ENCODE data around the gene GPR84. TPM values are rescaled to one million over a fixed set of nuclear protein-coding genes. Genes with fewer than 3 reads are reported as not detected.

The GPR84 gene
- total and polyA plus RNA-seq, 2 of the 8 experiments (the other 6 are each of a cell fraction or from before 2014, with no cell fraction given) = 0.09 TPM; not detected in 1

- TF ChIP-seq TEAD4 (IDR thresholded peaks at IDR 0.05; ENCODE audit: low read depth, low read length) (no peak), CTBP2 (IDR thresholded peaks at IDR 0.05; ENCODE audit: borderline replicate concordance, insufficient read depth, insufficient read length, low read length) (no peak), KDM4A (IDR thresholded peaks at IDR 0.05; ENCODE audit: low read depth, low read length, severe bottlenecking) (no peak), SP1 (IDR thresholded peaks at IDR 0.05; ENCODE audit: low read depth, low read length) (peak; percentile 99), POLR2A (IDR thresholded peaks at IDR 0.05; ENCODE audit: control extremely low read depth in 1 of 2, low read depth in 2 of 2, low read length in 2 of 2) (peak; percentile 54 to 87), SAP30 (IDR thresholded peaks at IDR 0.05; ENCODE audit: insufficient read depth, insufficient replicate concordance, low read length) (peak; percentile 61), SIRT6 (IDR thresholded peaks at IDR 0.05; ENCODE audit: low read length) (no peak), CTCF (IDR thresholded peaks at IDR 0.05; ENCODE audit: control extremely low read depth in 1 of 3, insufficient read depth in 1 of 3, low read depth in 1 of 3, low read length in 3 of 3) (peak; percentile 57 to 89 (median 81)), HDAC6 (IDR thresholded peaks at IDR 0.05; ENCODE audit: low read depth, low read length) (no peak), SP2 (IDR thresholded peaks at IDR 0.05; ENCODE audit: low read length) (peak; percentile 83), NANOG (IDR thresholded peaks at IDR 0.05; ENCODE audit: insufficient read depth, low read depth, low read length, poor library complexity, severe bottlenecking) (no peak), SRF (IDR thresholded peaks at IDR 0.05; ENCODE audit: low read depth, low read length) (no peak), TAF7 (optimal IDR thresholded peaks at IDR 0.05; ENCODE audit: borderline replicate concordance, low read depth, low read length) (peak; percentile 95), RFX5 (IDR thresholded peaks at IDR 0.05; ENCODE audit: borderline replicate concordance, low read depth, low read length) (peak; percentile 60; the same call in 1 of the 2 replicates), HDAC2 (IDR thresholded peaks at IDR 0.05; ENCODE audit: borderline replicate concordance in 1 of 2, low read depth in 2 of 2, low read length in 2 of 2) (peak in 1 of 2 experiments; percentile 59; a peak in 1 of 4 replicates), JUND (IDR thresholded peaks at IDR 0.05; ENCODE audit: low read length) (peak; percentile 34; the same call in 1 of the 2 replicates), RNF2 (IDR thresholded peaks at IDR 0.05; ENCODE audit: borderline replicate concordance, low read depth, low read length, missing control alignments, poor library complexity, severe bottlenecking) (no peak), SP4 (IDR thresholded peaks at IDR 0.05; ENCODE audit: low read length) (peak; percentile 82), KDM5A (IDR thresholded peaks at IDR 0.05; ENCODE audit: low read length) (peak; percentile 94), NRF1 (IDR thresholded peaks at IDR 0.05; ENCODE audit: low read depth, low read length) (no peak), ZNF274 (IDR thresholded peaks at IDR 0.05; ENCODE audit: borderline replicate concordance, extremely low read depth, low read length) (no peak)
Measured at GRCh38 chr12:54324617-54325441, 39.5 kb downstream of the GPR84 start, which contains the start of gene COPZ1 (continued).

Measured in H1 (cell line).